Stimulated activated CD8-positive, alpha-beta memory T cell treated with anti-CD3 and anti-CD28 coated beads, Interleukin-12 subunit alpha, Interleukin-12 subunit beta, amount 100 ng/mL, for 24 hours (primary cell): ENCODE measurements around the gene PLXNA2.

Experiments used
- DNase-seq: peaks from one replicate; pipeline ENCODE4 v3.0.0-alpha.2; 2020; ENCODE audit errors: extremely low read depth

The PLXNA2 gene

GRCh38 chr1:208074353-208074752 lies 169.8 kb downstream of the PLXNA2 start:
- DNase-seq: no peak

DNA sequence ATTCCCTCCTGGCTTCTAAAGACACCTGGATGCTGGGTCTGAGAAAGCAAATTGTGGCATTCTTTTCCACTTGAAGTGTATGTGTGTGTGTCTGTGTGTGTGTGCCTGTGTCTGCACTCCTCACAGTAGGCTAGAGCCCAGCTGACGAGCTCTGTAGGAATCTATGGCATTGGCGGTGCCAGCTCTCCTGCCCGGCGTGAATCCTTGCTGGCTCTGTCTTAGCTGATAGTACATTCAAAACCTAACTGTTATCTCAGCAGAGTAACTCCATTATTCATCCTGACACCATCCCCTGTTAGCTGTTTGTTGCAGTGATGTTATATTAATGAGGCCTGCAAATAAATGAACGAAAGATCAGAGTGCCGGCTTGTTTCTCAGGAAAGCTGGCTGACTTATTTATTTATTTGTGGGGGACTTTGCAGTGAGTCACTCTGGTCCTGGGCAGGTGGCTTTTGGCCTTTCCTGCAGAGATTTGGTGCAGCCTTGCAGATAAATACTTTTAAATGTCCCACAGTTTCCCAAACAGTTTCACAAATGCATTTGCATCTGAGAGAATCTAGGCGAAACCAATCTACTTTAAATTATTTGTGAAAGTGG lies 172.7 kb downstream of the PLXNA2 start:
- DNase-seq: no peak

DNA sequence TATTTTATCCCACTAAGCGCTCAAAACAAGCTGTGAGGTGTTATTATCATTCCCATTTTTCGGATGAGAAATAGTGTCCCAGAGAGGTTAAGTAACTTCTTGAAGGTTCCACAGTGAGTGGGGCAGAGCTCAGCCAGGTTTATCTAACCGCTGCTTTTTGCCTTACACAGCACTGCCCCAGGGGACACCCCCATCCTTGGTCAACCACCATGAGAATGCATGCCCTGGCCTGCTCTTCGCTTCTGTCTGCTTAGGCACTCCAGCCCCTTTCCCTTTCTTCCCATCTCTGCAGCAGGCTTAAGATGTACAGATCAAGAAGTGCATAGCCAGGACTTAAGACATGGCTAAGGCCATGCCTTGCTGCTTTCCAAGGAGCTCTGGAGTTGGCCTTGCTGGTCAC lies 174.3 kb downstream of the PLXNA2 start:
- DNase-seq: no peak

DNA sequence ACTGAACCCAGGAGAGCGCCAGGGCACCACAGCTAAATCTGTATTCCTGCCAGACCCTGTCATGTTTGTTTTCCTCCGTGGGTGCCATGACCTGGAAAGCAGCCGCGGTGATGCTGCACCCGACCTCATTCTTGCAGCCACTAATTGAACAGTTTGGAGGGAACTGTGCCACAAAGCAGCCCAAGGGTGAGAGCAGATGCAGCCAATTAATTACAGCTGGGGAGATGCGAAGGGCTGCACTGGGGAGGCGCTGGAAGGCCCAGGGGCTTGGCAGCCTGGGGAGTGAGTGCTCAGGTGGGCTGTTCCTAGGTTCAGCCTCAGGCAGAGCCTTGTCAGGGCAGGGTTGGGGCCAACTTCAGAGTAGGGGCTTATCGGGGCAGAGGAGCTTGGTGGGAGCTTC lies 174.9 kb downstream of the PLXNA2 start:
- no peak for DNase-seq

DNA sequence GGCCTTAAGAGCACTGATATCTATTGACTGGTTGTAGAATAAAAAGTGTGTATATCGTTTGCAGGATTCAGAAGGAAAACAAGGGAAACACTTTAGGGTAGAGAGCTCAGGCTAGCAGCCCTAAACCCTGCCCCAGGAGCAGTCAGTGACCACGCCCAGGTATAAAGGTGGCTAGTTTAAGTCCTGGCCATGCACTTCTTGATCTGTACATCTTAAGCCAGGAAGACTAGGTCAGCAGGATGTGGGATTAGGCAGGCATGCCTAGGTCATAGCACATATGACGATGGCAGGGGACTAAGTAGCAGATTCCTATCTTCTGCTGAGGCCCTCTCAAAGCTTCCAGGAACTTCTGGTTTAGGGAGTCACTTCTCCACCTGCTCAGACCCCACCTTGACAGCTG lies 175.3 kb downstream of the PLXNA2 start:
- DNase-seq: no peak

- DNase-seq: no peak
Observed at GRCh38 chr1:208068407-208068806, 175.8 kb downstream of the PLXNA2 start.

DNA sequence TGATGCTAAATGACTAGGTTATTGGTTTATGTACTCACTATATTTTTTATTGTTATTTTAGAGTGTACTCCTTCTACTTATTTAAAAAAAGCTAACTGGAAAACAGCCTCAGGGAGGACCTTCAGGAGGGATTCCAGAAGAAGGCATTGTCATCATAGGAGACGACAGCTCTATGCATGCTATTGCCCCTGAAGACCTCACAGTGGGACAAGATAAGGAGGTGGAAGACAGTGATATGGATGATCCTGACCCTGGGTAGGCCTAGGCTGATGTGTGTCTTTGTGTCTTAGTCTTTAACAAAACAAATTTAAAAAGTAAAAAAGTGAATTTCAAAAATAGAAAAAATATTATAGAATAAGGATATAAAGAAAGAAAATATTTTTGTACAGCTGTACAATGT lies 177.6 kb downstream of the PLXNA2 start:
- no peak for DNase-seq

- no peak for DNase-seq
Observed at GRCh38 chr1:208065862-208066261, 178.3 kb downstream of the PLXNA2 start.

DNA sequence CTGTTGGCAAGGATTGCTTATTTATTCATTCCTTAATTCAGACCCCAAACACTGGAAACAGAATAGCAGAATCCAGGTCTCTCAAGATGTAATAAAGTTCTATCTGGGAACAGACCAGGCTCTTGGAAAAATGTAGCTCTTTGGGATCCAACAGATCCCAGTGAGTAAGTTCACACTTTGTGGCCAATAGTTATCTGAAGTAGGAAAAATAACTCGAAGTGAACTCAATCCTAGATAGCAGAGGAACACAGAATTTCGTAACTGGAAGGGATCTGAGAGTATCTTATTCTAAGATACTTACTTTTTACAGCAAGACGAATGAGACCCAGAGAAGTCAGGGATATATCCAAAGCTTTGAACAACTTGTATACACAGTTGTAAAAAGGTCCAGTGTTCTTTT lies 182.6 kb downstream of the PLXNA2 start:
- DNase-seq: no peak

DNA sequence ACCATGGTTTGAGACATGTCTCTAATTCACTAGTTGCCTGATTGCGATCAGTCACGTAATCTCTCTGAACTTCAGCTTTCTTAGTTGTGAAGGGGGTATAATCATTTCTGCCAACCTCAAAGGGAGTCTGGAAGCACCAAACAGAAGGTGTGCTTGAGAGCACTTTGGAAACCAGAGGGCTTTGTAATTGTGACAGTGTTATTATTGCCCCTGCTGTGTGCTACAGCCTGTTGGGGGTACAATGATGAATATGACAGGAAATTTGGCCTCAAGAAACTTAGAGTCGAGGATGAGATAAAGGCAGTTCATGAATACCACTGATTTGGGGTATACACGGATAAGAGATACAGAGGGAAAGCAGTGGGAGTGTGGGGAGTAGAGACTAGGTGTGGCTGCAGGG lies 183.1 kb downstream of the PLXNA2 start:
- DNase-seq: no peak

- DNase-seq: no peak
Observed at GRCh38 chr1:208060215-208060869, 183.8 kb downstream of the PLXNA2 start.

- DNase-seq: no peak
Observed at GRCh38 chr1:208059409-208060001, 184.7 kb downstream of the PLXNA2 start.

GRCh38 chr1:208058756-208059155 lies 185.4 kb downstream of the PLXNA2 start:
- no peak for DNase-seq

DNA sequence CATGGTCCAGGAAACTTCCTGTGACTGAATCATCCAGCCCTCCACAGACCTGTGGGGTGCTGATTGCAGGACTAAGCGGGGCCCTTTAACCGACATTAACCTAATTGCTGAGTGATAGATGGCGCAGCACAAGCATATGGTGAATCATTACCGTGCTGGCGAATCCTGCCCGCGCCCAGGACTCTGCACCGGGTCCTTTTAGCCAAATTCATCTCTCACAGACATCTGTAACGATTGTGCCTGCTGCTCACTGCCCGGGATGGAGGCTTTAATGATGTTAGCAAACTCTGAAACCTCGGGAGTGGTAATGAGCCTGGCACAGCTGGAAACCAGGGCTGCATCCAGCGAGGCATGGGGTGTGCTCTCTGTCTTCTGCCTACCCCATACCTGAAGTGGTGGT lies 185.9 kb downstream of the PLXNA2 start:
- DNase-seq: no peak

DNA sequence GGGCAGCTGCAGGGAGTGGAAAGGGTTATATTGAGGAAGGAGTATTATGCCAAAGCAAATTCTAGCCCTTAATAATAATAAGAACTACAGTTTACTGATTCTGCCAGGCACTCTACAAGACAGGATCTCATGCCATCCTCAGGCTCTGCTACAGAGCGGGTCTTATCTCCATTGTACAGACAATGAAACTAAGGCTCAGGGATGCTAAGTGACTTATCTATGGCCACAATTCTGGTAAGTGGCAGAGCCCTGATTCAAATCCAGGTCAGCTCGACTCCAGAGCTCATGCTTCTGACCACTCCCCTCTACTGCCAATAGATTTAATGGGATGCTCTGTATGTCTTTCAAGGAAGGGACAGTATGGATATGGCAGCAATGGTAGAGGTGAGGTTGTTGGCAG lies 187.1 kb downstream of the PLXNA2 start:
- no peak for DNase-seq

DNA sequence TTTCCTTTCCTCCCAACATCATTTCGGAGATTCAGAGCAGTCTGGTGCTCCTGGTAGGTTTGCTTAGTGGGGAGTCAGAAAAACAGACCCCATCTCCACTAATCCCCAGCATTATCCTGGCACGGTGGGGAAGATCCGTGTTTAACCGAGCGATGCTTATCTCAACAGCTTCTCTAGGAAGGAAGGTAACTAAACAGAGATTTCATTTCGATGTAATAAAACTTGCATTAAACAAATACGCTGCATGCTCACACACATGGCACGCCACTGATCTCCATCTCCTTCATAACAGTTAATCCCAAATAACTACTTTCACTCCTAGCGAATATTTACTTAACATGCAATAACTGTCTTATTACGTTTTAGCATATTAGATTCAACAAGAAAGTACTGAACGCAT lies 188.6 kb downstream of the PLXNA2 start:
- no peak for DNase-seq

DNA sequence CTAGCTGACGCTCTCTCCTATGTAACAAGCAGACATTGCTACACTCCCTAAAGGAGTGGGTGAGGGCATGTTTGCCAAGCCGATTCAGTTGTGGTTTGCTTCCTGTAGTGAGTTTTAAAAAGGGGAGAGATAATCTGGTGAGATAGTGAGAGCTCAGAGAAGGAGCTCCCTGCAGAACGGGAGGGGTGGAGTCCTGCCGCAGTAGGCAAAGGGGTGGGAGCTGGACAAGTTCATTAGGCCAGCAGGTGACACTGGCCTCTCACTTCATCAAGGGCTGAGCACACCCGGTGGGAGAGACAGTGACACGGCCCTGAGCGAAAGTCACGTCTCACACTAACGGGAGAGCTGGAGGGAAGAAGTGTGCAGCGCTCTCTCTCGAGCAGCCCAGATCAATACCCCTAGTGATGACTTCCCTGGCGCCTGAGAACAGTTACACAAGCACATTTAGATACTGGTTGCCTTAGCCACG lies 189.2 kb downstream of the PLXNA2 start:
- DNase-seq: no peak

DNA sequence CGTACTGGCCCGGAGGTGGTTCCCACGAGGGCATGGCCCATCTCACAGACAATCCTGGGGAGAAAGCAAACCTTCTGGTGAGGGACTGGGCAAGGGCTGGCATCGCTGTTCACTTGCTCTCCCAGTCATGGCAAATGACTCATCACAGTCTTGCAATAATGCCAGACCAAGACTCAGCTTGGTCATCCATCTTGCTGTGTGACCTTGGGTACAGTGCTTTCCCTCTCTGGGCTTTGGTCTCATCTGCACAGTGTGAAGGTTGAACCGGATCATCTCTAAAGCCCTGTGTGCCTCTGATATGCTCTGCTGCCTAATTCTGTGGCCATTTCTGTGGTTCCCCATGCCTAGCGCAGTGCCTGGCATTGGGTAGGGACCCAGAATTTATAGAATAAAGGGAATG lies 189.7 kb downstream of the PLXNA2 start:
- DNase-seq: no peak

- DNase-seq: no peak
Observed at GRCh38 chr1:208053661-208054060, 190.5 kb downstream of the PLXNA2 start.

GRCh38 chr1:208052926-208053407 lies 191.2 kb downstream of the PLXNA2 start:
- no peak for DNase-seq

DNA sequence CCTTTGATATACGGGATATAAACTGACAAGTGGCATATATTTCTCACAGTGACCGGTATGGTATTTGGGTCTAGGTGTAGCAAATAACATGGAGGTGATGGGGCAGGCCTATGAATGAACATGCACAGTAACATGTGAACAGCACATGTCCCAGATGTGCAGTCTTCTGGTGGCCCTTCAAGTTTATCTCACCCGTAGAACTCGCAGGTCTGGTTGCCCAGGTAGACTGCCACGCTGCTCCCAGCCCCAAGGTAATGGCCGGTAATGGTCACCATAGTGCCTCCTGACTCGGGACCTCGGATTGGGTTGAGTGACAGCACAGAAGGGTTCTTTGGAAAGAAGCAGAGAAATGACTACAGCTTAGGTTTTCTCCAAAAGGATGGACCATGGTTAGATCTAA lies 192.0 kb downstream of the PLXNA2 start:
- DNase-seq: no peak

GRCh38 chr1:208051651-208052050 lies 192.5 kb downstream of the PLXNA2 start:
- DNase-seq: no peak

GRCh38 chr1:208048904-208049303 lies 195.3 kb downstream of the PLXNA2 start:
- DNase-seq: no peak
